HFFc6 (cell line): ENCODE results near the gene CLIC6. TPM values are rescaled to one million over a fixed set of nuclear protein-coding genes. Genes with fewer than 3 reads are reported as not detected.

Experiments used
- DNase-seq: peaks from one replicate; pipeline ENCODE4 v3.0.0-alpha.2; 2018
- H3K27ac Mint-ChIP-seq: 2 replicates; pipeline ENCODE4 v1.8.0; 2020; ENCODE audit warnings: mild to moderate bottlenecking, mixed read lengths
- H3K27me3 Mint-ChIP-seq: 2 replicates; pipeline ENCODE4 v1.8.0; 2021; ENCODE audit warnings: mild to moderate bottlenecking, moderate library complexity, mixed read lengths; ENCODE audit not compliant: insufficient read depth
- H3K36me3 Mint-ChIP-seq: 2 replicates; pipeline ENCODE4 v1.8.0; 2021; ENCODE audit warnings: low read depth, mixed read lengths
- H3K4me1 Mint-ChIP-seq: 2 replicates; pipeline ENCODE4 v1.8.0; 2020; ENCODE audit warnings: low read depth, mixed read lengths
- H3K4me3 Mint-ChIP-seq: 2 replicates; pipeline ENCODE4 v1.8.0; 2020; ENCODE audit warnings: mild to moderate bottlenecking, moderate library complexity, mixed read lengths
- H3K9me3 Mint-ChIP-seq: 2 replicates; pipeline ENCODE4 v1.8.0; 2020; ENCODE audit warnings: mild to moderate bottlenecking, mixed read lengths
- total RNA-seq, 6 experiments: library from RNA; stranded (reverse); fragmentation: NEBNext Ultra II Directional; extraction: Animal tissue kit (Norgen Biotek cat#: 25700); gene quantifications; 2 replicates in 1 of 6; 3 replicates in 5 of 6; pipeline ENCODE4 v1.2.3, GENCODE V29; 2021
- TF ChIP-seq, protein P1 (sequence below): fragments of 200-600 bp; sonication (generic); IDR thresholded peaks from 2 replicates; pipeline ENCODE4 v1.5.0; 2021; ENCODE audit warnings: antibody characterized with exemption, mild to moderate bottlenecking

The CLIC6 gene
- total RNA-seq, 6 experiments from 2014 or later: not detected

GRCh38 chr21:34688715-34689114 is 19.9 kb downstream of the CLIC6 start:
- Mint-ChIP-seq H3K36me3 (no peaks in the 10 kb centered on the region), H3K27me3 (peaks cover 14% of the 10 kb centered on the region), H3K4me1 (peaks cover 12% of the 10 kb centered on the region), H3K4me3 (no peak overlapping the region), H3K27ac (no peak overlapping the region), H3K9me3 (no peaks in the 10 kb centered on the region)
- DNase-seq: no peak
- TF ChIP-seq, protein P1, sequence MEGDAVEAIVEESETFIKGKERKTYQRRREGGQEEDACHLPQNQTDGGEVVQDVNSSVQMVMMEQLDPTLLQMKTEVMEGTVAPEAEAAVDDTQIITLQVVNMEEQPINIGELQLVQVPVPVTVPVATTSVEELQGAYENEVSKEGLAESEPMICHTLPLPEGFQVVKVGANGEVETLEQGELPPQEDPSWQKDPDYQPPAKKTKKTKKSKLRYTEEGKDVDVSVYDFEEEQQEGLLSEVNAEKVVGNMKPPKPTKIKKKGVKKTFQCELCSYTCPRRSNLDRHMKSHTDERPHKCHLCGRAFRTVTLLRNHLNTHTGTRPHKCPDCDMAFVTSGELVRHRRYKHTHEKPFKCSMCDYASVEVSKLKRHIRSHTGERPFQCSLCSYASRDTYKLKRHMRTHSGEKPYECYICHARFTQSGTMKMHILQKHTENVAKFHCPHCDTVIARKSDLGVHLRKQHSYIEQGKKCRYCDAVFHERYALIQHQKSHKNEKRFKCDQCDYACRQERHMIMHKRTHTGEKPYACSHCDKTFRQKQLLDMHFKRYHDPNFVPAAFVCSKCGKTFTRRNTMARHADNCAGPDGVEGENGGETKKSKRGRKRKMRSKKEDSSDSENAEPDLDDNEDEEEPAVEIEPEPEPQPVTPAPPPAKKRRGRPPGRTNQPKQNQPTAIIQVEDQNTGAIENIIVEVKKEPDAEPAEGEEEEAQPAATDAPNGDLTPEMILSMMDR: no peak

DNA sequence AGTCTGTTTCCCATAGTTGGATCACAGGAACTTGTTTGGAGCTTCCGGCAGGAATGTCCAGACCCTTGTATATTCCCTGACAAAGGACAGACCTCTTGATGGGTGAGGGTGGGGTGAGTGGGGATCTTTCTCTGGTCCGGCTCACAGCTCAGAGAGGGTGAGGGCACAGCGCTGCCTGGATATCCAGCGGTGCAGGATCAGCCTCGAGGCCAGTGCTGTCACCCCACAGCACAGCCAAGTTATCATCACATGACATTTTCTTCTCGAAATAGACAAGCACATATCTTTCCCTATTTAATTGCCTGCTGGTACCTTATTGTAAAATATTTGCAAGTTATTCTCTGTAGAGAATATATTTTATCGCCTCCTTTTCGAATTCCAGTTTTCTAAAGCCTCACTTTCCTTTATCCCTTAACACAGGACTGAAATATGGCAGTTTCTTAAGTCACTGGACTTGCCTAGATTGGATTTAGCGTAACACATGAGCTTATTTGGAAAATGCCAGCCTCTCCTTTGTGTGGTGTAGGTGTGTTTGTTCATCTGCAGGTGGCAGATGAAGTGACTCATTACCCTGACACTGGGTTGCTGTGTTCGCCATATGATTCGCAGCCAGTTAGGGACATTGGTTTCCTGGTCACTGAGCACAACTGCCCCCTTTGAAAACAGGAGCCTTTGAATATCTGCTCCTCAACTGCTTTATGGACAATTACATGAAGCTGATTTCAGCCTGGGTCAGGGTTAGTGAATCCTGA is 21.4 kb downstream of the CLIC6 start:
- H3K27ac Mint-ChIP-seq: no peak overlapping the region
- H3K9me3 Mint-ChIP-seq: peaks cover 3% of the 10 kb centered on the region; the same call in 1 of the 2 replicates
- H3K27me3 Mint-ChIP-seq: peaks cover 14% of the 10 kb centered on the region
- peaks cover 12% of the 10 kb centered on the region for H3K4me1 Mint-ChIP-seq
- DNase-seq: no peak
- no peak overlapping the region for H3K4me3 Mint-ChIP-seq
- peaks cover 2% of the 10 kb centered on the region; the same call in 1 of the 2 replicates for H3K36me3 Mint-ChIP-seq
- TF ChIP-seq, protein P1: no peak

- H3K4me1 Mint-ChIP-seq: peaks cover 12% of the 10 kb centered on the region
- peaks cover 14% of the 10 kb centered on the region for H3K27me3 Mint-ChIP-seq
- no peak overlapping the region for H3K27ac Mint-ChIP-seq
- H3K4me3 Mint-ChIP-seq: no peak overlapping the region
- TF ChIP-seq, protein P1: no peak
- DNase-seq: no peak
- H3K9me3 Mint-ChIP-seq: peaks cover 6% of the 10 kb centered on the region; the same call in 1 of the 2 replicates
- peaks cover 4% of the 10 kb centered on the region; the same call in 1 of the 2 replicates for H3K36me3 Mint-ChIP-seq
These were observed 22.0 kb downstream of the CLIC6 start for GRCh38 chr21:34690793-34691175.

DNA sequence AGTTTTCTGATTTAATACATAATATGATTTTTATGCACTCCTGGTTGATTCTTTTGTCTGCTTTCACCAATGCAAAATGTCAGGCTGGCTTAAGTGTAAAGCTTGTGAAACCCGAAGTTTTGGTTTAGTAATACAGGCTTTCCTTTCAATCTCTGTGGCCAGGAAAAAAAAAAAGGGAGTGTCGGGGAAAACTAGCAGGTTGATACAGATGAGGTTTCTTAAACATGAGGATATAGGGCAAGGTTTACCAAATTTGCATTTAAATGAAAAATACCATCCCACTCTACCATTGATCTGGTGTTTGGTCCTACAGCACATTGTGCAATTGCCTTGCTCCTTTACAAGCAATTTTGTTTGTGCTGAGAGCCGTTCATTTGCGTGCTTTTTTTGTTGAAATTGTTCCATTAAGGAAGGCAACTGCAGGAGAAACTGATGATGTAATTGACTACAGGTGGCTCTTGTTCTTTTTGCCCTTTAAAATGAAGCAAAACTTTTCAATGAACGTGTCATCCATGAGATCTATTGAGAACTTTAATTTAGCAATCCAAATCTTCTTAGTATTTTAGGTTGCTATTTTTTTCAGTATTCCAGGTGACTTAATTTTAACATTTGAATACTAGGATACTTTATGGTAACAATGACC is 22.7 kb downstream of the CLIC6 start:
- TF ChIP-seq, protein P1: no peak
- Mint-ChIP-seq H3K4me1 (peaks cover 12% of the 10 kb centered on the region), H3K36me3 (peaks cover 4% of the 10 kb centered on the region; the same call in 1 of the 2 replicates), H3K27ac (no peak overlapping the region), H3K9me3 (peaks cover 6% of the 10 kb centered on the region; the same call in 1 of the 2 replicates), H3K27me3 (peaks cover 14% of the 10 kb centered on the region), H3K4me3 (no peak overlapping the region)
- no peak for DNase-seq

DNA sequence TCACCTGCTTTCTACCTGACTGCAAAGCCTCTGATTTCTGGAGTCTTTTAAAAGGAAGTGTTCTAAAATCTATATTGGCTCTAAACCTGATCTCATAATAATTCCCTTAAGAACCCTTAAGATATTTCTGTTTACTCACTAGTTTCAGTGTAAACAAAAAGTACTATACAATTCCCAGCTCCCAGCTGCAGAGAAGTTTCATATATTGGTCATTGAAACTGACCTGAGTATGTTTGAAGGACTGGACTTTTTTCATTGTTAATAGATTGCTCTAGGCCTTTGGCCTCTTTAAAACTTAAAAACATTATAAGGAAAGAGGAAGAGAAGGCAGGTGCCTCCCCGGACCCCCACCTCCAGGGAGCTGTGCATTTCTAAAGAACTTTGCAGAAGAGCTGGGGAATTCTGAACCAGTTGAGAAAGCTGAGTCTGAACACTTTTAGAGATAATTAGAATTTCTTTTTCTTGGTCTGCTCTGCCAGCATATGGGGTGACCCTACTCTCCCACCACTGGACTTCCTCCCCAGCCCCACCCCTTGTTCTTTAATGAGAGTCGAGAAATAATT is 23.7 kb downstream of the CLIC6 start:
- TF ChIP-seq, protein P1: no peak

More for the DNA sequence above, 23.7 kb downstream of the CLIC6 start:
- H3K9me3 Mint-ChIP-seq: peaks cover 6% of the 10 kb centered on the region; the same call in 1 of the 2 replicates
- H3K4me3 Mint-ChIP-seq: no peak overlapping the region
- H3K36me3 Mint-ChIP-seq: peaks cover 4% of the 10 kb centered on the region; the same call in 1 of the 2 replicates
- no peak for DNase-seq
- no peak overlapping the region for H3K27ac Mint-ChIP-seq
- peaks cover 14% of the 10 kb centered on the region for H3K27me3 Mint-ChIP-seq
- H3K4me1 Mint-ChIP-seq: peaks cover 12% of the 10 kb centered on the region
